Immature natural killer cell (primary cell): ENCODE measurements around the gene AHNAK2. TPM values are rescaled to one million over a fixed set of nuclear protein-coding genes. Genes with fewer than 3 reads are reported as not detected.
"Not testable (repeated sequence)": the region's sequence is repeated elsewhere in the genome, so short reads cannot be mapped to it uniquely, and the experiment has no call there.

Experiments used
- DNase-seq, 3 donors: peaks; one replicate each; pipeline ENCODE4 v3.0.0; 2022; ENCODE audit warnings: mixed read lengths in 1 of 3
- H3K27ac Mint-ChIP-seq, 6 donors: one replicate each; pipeline ENCODE4 v1.8.0; 2020; ENCODE audit warnings: mixed read lengths in 6 of 6, mild to moderate bottlenecking in 5 of 6, inconsistent platforms in 4 of 6, moderate library complexity in 3 of 6
- H3K27me3 Mint-ChIP-seq, 3 donors: one replicate each; pipeline ENCODE4 v1.8.0; 2020 to 2021; ENCODE audit warnings: low read depth in 3 of 3, mild to moderate bottlenecking in 3 of 3, mixed read lengths in 3 of 3, moderate library complexity in 3 of 3, inconsistent platforms in 1 of 3
- H3K36me3 Mint-ChIP-seq, 3 donors: one replicate each; pipeline ENCODE4 v1.8.0; 2020; ENCODE audit warnings: mixed read lengths in 3 of 3, inconsistent platforms in 2 of 3, mild to moderate bottlenecking in 2 of 3
- H3K4me1 Mint-ChIP-seq, 2 donors: one replicate each; pipeline ENCODE4 v1.8.0; 2020; ENCODE audit warnings: inconsistent platforms in 2 of 2, mild to moderate bottlenecking in 2 of 2, mixed read lengths in 2 of 2, moderate library complexity in 1 of 2
- H3K4me3 Mint-ChIP-seq, 5 donors: one replicate each; pipeline ENCODE4 v1.8.0; 2020; ENCODE audit warnings: mild to moderate bottlenecking in 5 of 5, mixed read lengths in 5 of 5, inconsistent platforms in 3 of 5, moderate library complexity in 3 of 5
- H3K9me3 Mint-ChIP-seq, 6 donors: one replicate each; pipeline ENCODE4 v1.8.0; 2020; ENCODE audit warnings: mild to moderate bottlenecking in 6 of 6, mixed read lengths in 6 of 6, inconsistent platforms in 4 of 6, moderate library complexity in 3 of 6
- polyA plus RNA-seq, 3 donors: library from polyadenylated mRNA; unstranded; fragments of 300-500 nt; fragmentation: Illumina TruSeq; gene quantifications; one replicate each; pipeline ENCODE4 v1.2.3, GENCODE V29; 2021

Gene AHNAK2
- polyA plus RNA-seq, 3 donors from 2014 or later = not detected

- no peaks in the 10 kb centered on the region for H3K27me3 Mint-ChIP-seq
- H3K9me3 Mint-ChIP-seq = no peaks in the 10 kb centered on the region
- no peak for DNase-seq
- H3K4me1 Mint-ChIP-seq = no peaks in the 10 kb centered on the region
- no peaks in the 10 kb centered on the region for H3K36me3 Mint-ChIP-seq
- H3K4me3 Mint-ChIP-seq = no peak overlapping the region
- H3K27ac Mint-ChIP-seq = no peak overlapping the region
These were observed 50.8 kb downstream of the AHNAK2 start for GRCh38 chr14:104927432-104927816.

GRCh38 chr14:104926619-104927431, 51.3 kb downstream of the AHNAK2 start:
- H3K36me3 Mint-ChIP-seq = no peaks in the 10 kb centered on the region
- DNase-seq = no peak
- no peaks in the 10 kb centered on the region for H3K9me3 Mint-ChIP-seq
- no peaks in the 10 kb centered on the region for H3K4me1 Mint-ChIP-seq
- H3K27ac Mint-ChIP-seq = no peak overlapping the region
- no peaks in the 10 kb centered on the region for H3K27me3 Mint-ChIP-seq
- H3K4me3 Mint-ChIP-seq = no peak overlapping the region

GRCh38 chr14:104925855-104926609, 52.1 kb downstream of the AHNAK2 start:
- Mint-ChIP-seq H3K4me1 (no peaks in the 10 kb centered on the region), H3K9me3 (no peaks in the 10 kb centered on the region), H3K4me3 (no peak overlapping the region), H3K27me3 (no peaks in the 10 kb centered on the region), H3K36me3 (no peaks in the 10 kb centered on the region), H3K27ac (no peak overlapping the region)
- no peak for DNase-seq

GRCh38 chr14:104925214-104925854, 52.8 kb downstream of the AHNAK2 start:
- Mint-ChIP-seq H3K4me3 (no peak overlapping the region), H3K36me3 (no peaks in the 10 kb centered on the region), H3K4me1 (no peaks in the 10 kb centered on the region), H3K27ac (no peak overlapping the region), H3K27me3 (no peaks in the 10 kb centered on the region), H3K9me3 (no peaks in the 10 kb centered on the region)
- no peak for DNase-seq

- H3K36me3 Mint-ChIP-seq = no peaks in the 10 kb centered on the region
- H3K4me1 Mint-ChIP-seq = no peaks in the 10 kb centered on the region
These were observed 53.6 kb downstream of the AHNAK2 start, which contains the start of gene PLD4 for GRCh38 chr14:104924421-104925213. TSS of gene PLD4 (plus strand) at chr14:104924879. CDS start at chr14:104927141, 2,262 bp downstream.

GRCh38 chr14:104923640-104924420, 54.3 kb downstream of the AHNAK2 start:
- Mint-ChIP-seq H3K4me1 (no peaks in the 10 kb centered on the region), H3K9me3 (no peaks in the 10 kb centered on the region), H3K27me3 (no peaks in the 10 kb centered on the region), H3K27ac (no peak overlapping the region), H3K4me3 (no peak overlapping the region), H3K36me3 (no peaks in the 10 kb centered on the region)
- DNase-seq = no peak

More at GRCh38 chr14:104924421-104925213, 53.6 kb downstream of the AHNAK2 start, which contains the start of gene PLD4:
- Mint-ChIP-seq H3K27ac (no peak within 1 kb of the TSS), H3K27me3 (no peaks in the 10 kb centered on the region), H3K9me3 (no peaks in the 10 kb centered on the region), H3K4me3 (no peak within 1 kb of the TSS)
- no peak for DNase-seq

GRCh38 chr14:104919993-104920315, 58.2 kb downstream of the AHNAK2 start:
- H3K27me3 Mint-ChIP-seq = no peaks in the 10 kb centered on the region
- no peak overlapping the region for H3K27ac Mint-ChIP-seq

GRCh38 chr14:104919152-104919992, 58.8 kb downstream of the AHNAK2 start:
- H3K4me3 Mint-ChIP-seq, H3K27ac Mint-ChIP-seq, H3K4me1 Mint-ChIP-seq, H3K36me3 Mint-ChIP-seq, H3K27me3 Mint-ChIP-seq, DNase-seq, H3K9me3 Mint-ChIP-seq: not testable (repeated sequence)

More at GRCh38 chr14:104919993-104920315, 58.2 kb downstream of the AHNAK2 start:
- no peak for DNase-seq
- no peaks in the 10 kb centered on the region for H3K4me1 Mint-ChIP-seq
- no peaks in the 10 kb centered on the region for H3K9me3 Mint-ChIP-seq
- no peaks in the 10 kb centered on the region for H3K36me3 Mint-ChIP-seq
- H3K4me3 Mint-ChIP-seq = no peak overlapping the region

- H3K36me3 Mint-ChIP-seq = no peaks in the 10 kb centered on the region
- H3K27me3 Mint-ChIP-seq = peaks cover 0 to 8% (median 3%) of the 10 kb centered on the region in 3 donors
- no peaks in the 10 kb centered on the region for H3K4me1 Mint-ChIP-seq
- H3K4me3 Mint-ChIP-seq = no peak overlapping the region
- no peaks in the 10 kb centered on the region for H3K9me3 Mint-ChIP-seq
- no peak overlapping the region for H3K27ac Mint-ChIP-seq
- no peak for DNase-seq
These were observed 60.2 kb downstream of the AHNAK2 start for GRCh38 chr14:104917993-104918392.

- H3K4me3 Mint-ChIP-seq = no peak overlapping the region
- peaks cover under 1 to 2% (median 1%) of the 10 kb centered on the region in 6 donors for H3K9me3 Mint-ChIP-seq
- no peak for DNase-seq
- no peaks in the 10 kb centered on the region for H3K36me3 Mint-ChIP-seq
- H3K27ac Mint-ChIP-seq = no peak overlapping the region
- no peaks in the 10 kb centered on the region for H3K4me1 Mint-ChIP-seq
- H3K27me3 Mint-ChIP-seq = peaks cover under 1 to 10% (median 3%) of the 10 kb centered on the region in 3 donors
These were observed 61.1 kb downstream of the AHNAK2 start for GRCh38 chr14:104917116-104917515.

- DNase-seq = no peak
- H3K36me3 Mint-ChIP-seq = no peaks in the 10 kb centered on the region
- no peak overlapping the region for H3K27ac Mint-ChIP-seq
- no peaks in the 10 kb centered on the region for H3K4me1 Mint-ChIP-seq
- no peak overlapping the region for H3K4me3 Mint-ChIP-seq
- peaks cover 4 to 22% (median 6%) of the 10 kb centered on the region in 3 donors for H3K27me3 Mint-ChIP-seq
- H3K9me3 Mint-ChIP-seq = peaks cover 2 to 19% (median 11%) of the 10 kb centered on the region in 6 donors
These were observed 64.7 kb downstream of the AHNAK2 start for GRCh38 chr14:104913435-104913834.

GRCh38 chr14:104912053-104912452, 66.1 kb downstream of the AHNAK2 start:
- Mint-ChIP-seq H3K4me3 (no peak overlapping the region), H3K4me1 (no peaks in the 10 kb centered on the region), H3K9me3 (peaks cover 2 to 19% (median 11%) of the 10 kb centered on the region in 6 donors), H3K36me3 (no peaks in the 10 kb centered on the region), H3K27me3 (peaks cover 4 to 28% (median 6%) of the 10 kb centered on the region in 3 donors), H3K27ac (no peak overlapping the region)
- no peak for DNase-seq
